Stimulated activated effector memory CD8-positive, alpha-beta T cell treated with anti-CD3 and anti-CD28 coated beads, Interleukin-12 subunit alpha, Interleukin-12 subunit beta, amount 100 ng/mL, for 72 hours (primary cell): ENCODE measurements around the gene FXYD6.
A peak's percentile ranks its signal among the peaks of the same experiment; 100 is the strongest.

Experiments
- ATAC-seq: fragments of 150-1000 bp; cut with Tn5 transposase; 2 replicates; pipeline ENCODE4 v1.10.0; 2021
- DNase-seq, 2 donors: peaks; one replicate each; pipeline ENCODE4 v3.0.0; 2021 to 2022; ENCODE audit warnings: low spot score in 2 of 2
- H3K27ac Mint-ChIP-seq: one replicate; pipeline ENCODE4 v1.8.0; 2022; ENCODE audit warnings: mild to moderate bottlenecking, mixed read lengths
- H3K36me3 Mint-ChIP-seq: one replicate; pipeline ENCODE4 v1.8.0; 2022; ENCODE audit warnings: mild to moderate bottlenecking, mixed read lengths
- H3K4me1 Mint-ChIP-seq: one replicate; pipeline ENCODE4 v1.8.0; 2022; ENCODE audit warnings: mixed read lengths
- H3K4me3 Mint-ChIP-seq: one replicate; pipeline ENCODE4 v1.8.0; 2022; ENCODE audit warnings: mild to moderate bottlenecking, mixed read lengths
- H3K9me3 Mint-ChIP-seq: one replicate; pipeline ENCODE4 v1.8.0; 2022; ENCODE audit warnings: mixed read lengths

The FXYD6 gene

GRCh38 chr11:117903505-117904382 lies 27.3 kb upstream of the FXYD6 start:
- Mint-ChIP-seq H3K36me3 (no peaks in the 10 kb centered on the region), H3K27ac (no peak overlapping the region), H3K4me1 (peaks cover 15% of the 10 kb centered on the region), H3K9me3 (no peaks in the 10 kb centered on the region), H3K4me3 (no peak overlapping the region)
- DNase-seq, result no peak
- ATAC-seq, result no peak

DNA sequence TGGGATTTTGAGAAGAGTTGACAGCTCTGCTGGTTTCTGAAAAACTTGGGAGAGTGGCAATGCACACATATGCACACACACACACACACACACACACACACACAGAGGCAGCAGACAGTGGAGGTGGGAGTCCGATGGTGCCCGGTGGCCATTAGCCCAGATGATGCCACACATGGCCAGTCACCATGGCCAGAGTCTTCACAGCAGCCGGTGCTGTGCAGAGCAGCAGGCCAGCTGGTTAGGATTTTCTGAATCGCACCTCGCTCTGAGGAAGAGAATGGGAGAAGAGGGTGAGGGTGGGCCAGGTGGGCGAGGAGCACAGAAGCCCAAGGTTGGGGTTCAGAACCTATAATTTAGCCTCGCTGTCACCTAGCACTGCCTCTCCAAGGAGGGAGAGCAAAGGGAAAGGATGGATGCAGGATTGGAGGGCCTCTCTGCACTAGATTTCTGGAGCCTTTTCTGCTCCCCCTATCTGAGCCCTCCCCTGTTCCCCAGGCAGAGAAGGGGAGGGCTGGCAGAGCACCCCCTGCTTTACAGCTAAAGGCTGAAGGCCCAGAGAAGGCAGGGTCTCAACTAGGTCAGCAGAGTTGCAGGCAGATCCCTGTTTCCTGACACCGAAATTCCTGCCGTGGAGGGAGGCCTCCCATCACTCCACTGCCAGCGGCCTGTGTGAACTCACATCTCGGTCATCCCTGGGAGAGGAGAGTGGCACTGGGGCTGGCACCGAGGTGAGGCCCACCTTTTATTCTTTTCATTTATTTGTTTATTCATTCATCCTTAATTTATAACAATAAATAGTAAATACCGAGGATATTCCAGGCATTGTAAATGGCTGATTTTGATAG lies 25.8 kb upstream of the FXYD6 start:
- DNase-seq (no peak), ATAC-seq (no peak)
- Mint-ChIP-seq H3K27ac (no peak overlapping the region), H3K4me3 (no peak overlapping the region), H3K36me3 (no peaks in the 10 kb centered on the region), H3K4me1 (peaks cover 6% of the 10 kb centered on the region), H3K9me3 (no peaks in the 10 kb centered on the region)

DNA sequence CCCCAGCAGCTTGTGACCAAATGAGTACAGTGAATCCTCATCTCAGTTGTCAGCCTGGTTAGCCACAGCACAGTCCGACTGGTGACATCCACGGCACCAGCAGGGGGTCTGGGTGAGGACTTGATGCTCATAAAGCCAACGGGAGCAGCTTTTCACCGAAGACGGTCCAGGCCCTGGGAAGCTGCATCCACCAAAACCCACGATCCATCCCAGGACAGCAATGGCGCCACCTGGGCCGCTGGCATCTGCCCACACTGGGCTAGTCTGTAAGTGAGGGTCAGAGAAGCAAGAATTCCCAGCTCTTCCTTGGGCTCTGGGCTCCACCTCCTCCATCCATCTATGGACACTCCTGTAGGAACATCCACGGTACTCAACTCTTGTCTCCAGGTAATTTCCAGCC lies 25.1 kb upstream of the FXYD6 start:
- no peak for DNase-seq
- no peak overlapping the region for H3K4me3 Mint-ChIP-seq
- ATAC-seq, result no peak
- no peaks in the 10 kb centered on the region for H3K9me3 Mint-ChIP-seq
- H3K27ac Mint-ChIP-seq, result no peak overlapping the region
- peaks cover 5% of the 10 kb centered on the region for H3K4me1 Mint-ChIP-seq
- H3K36me3 Mint-ChIP-seq, result no peaks in the 10 kb centered on the region

GRCh38 chr11:117900720-117901440 lies 24.4 kb upstream of the FXYD6 start:
- DNase-seq, result no peak
- Mint-ChIP-seq H3K4me1 (peaks cover 5% of the 10 kb centered on the region), H3K27ac (no peak overlapping the region), H3K9me3 (no peaks in the 10 kb centered on the region), H3K36me3 (no peaks in the 10 kb centered on the region), H3K4me3 (no peak overlapping the region)
- ATAC-seq, result no peak

GRCh38 chr11:117900121-117900648 lies 23.7 kb upstream of the FXYD6 start:
- ATAC-seq (peak; percentile 47), DNase-seq (no peak)
- Mint-ChIP-seq H3K4me3 (no peak overlapping the region), H3K36me3 (no peaks in the 10 kb centered on the region), H3K27ac (no peak overlapping the region), H3K4me1 (peaks cover 5% of the 10 kb centered on the region), H3K9me3 (no peaks in the 10 kb centered on the region)

GRCh38 chr11:117898059-117898458 lies 21.6 kb upstream of the FXYD6 start:
- Mint-ChIP-seq H3K36me3 (no peaks in the 10 kb centered on the region), H3K9me3 (no peaks in the 10 kb centered on the region), H3K4me3 (no peak overlapping the region), H3K27ac (no peak overlapping the region), H3K4me1 (peaks cover 5% of the 10 kb centered on the region)
- DNase-seq, result no peak
- ATAC-seq, result no peak

- Mint-ChIP-seq H3K4me3 (no peak overlapping the region), H3K36me3 (no peaks in the 10 kb centered on the region), H3K27ac (no peak overlapping the region), H3K4me1 (no peaks in the 10 kb centered on the region), H3K9me3 (peaks cover 3% of the 10 kb centered on the region)
- ATAC-seq (no peak), DNase-seq (no peak)
Measured at GRCh38 chr11:117892651-117893050, 16.2 kb upstream of the FXYD6 start.

DNA sequence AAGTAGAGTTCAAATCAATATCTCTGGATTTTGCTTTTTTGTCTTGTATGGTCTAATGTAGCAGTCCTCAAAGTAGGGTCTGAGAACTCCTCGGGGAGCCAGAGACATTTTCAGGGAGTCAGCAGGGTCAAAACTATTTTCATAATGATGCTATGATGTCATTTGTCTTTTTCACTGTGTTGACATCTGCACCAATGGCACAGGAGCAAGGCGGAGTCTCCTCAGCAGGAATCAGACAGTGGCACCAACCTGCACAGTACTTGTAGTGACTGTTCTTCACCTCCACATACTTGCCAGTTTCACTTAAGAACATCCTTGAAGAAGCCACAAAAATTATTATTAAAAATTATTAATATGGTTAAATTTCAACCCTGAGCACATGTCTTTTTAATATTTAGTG lies 14.9 kb upstream of the FXYD6 start:
- H3K36me3 Mint-ChIP-seq, result no peaks in the 10 kb centered on the region
- DNase-seq (no peak), ATAC-seq (no peak)
- H3K9me3 Mint-ChIP-seq, result peaks cover 3% of the 10 kb centered on the region
- no peak overlapping the region for H3K27ac Mint-ChIP-seq
- H3K4me3 Mint-ChIP-seq, result no peak overlapping the region
- no peaks in the 10 kb centered on the region for H3K4me1 Mint-ChIP-seq

- H3K9me3 Mint-ChIP-seq, result peaks cover 3% of the 10 kb centered on the region
- DNase-seq, result no peak
- H3K4me1 Mint-ChIP-seq, result no peaks in the 10 kb centered on the region
- no peaks in the 10 kb centered on the region for H3K36me3 Mint-ChIP-seq
- H3K4me3 Mint-ChIP-seq, result no peak overlapping the region
- no peak overlapping the region for H3K27ac Mint-ChIP-seq
- no peak for ATAC-seq
Measured at GRCh38 chr11:117888139-117888566, 11.7 kb upstream of the FXYD6 start.

DNA sequence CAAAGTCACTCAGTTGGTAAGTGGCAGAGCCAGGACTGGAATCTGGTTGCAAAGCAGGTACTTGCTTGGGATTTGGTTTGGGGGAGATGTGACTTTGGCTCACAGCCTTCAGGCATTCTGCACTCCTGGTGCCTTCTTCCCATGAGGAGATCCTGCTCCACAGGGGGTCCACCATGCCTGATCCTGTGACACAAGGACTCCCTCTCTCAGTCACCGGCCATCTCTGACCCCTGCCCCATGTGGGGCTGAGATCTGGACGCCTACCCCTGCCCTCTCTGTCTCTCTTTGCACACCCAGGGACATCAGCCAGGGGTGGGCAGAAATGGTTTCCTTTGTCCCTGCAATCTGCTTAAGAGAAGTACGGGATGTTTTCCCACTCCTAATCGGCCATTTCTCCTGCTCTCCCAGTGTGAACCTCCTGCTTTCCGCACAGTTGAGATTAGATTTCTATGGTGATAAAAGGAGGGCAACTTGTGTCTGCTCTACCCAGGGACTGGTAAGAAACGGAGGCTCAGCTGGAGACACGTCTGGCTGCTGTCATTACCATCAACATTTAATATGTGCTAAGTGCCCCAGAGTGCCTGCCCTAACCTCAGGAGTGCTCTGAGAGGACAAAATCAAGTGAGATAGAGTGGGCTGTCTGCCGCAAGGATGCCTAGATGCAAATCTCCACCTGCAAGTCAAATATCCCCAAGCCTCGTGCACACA lies 11.1 kb upstream of the FXYD6 start:
- no peaks in the 10 kb centered on the region for H3K4me1 Mint-ChIP-seq
- no peak for DNase-seq
- ATAC-seq, result no peak
- H3K36me3 Mint-ChIP-seq, result no peaks in the 10 kb centered on the region
- peaks cover 3% of the 10 kb centered on the region for H3K9me3 Mint-ChIP-seq
- no peak overlapping the region for H3K27ac Mint-ChIP-seq
- no peak overlapping the region for H3K4me3 Mint-ChIP-seq

GRCh38 chr11:117885777-117886176 lies 9.3 kb upstream of the FXYD6 start:
- no peak for ATAC-seq

DNA sequence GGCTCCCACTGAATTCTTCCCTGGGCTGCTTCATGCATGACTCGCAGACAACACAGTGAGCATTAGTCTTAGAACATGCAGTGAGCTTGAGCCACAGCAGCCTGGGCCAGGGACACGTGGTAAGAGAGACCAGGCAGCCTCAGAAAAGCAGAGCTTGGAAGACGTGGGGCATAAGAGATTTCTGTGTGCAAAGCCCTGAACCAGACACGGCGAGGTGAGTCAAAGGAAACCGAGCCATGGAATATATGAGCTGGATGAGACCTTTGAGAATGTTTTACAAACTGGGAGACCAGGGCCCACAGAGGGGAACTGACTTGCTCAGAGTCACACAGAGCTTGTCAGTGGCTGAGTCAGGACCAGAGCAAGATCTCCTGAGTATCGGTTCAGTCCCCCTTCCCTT lies 8.5 kb upstream of the FXYD6 start:
- H3K4me3 Mint-ChIP-seq, result no peak overlapping the region
- H3K27ac Mint-ChIP-seq, result no peak overlapping the region
- no peak for DNase-seq
- no peaks in the 10 kb centered on the region for H3K36me3 Mint-ChIP-seq
- H3K9me3 Mint-ChIP-seq, result peaks cover 3% of the 10 kb centered on the region
- ATAC-seq, result peak; percentile 78
- no peaks in the 10 kb centered on the region for H3K4me1 Mint-ChIP-seq

More at GRCh38 chr11:117885777-117886176, 9.3 kb upstream of the FXYD6 start:
- no peak for DNase-seq
- Mint-ChIP-seq H3K9me3 (peaks cover 3% of the 10 kb centered on the region), H3K4me1 (no peaks in the 10 kb centered on the region), H3K36me3 (no peaks in the 10 kb centered on the region), H3K4me3 (no peak overlapping the region), H3K27ac (no peak overlapping the region)

DNA sequence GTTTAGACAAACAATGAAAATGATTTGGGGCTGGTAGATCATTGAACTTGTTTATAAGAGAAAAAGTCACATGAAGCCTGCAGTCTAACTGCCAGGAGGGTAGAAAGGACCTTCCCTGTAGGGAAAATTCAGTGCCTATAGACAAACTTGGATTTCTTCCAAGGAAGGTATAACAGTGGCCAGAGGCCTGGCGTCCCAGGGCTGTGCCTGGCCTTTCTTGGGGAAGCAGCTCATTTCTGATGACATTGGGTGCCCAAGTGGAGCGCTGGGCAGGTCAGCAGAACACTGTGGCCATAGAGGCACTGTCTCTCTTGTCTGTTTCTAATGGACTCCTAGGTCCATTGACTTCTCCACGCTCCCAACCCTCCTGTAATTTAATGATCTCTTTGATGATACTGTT lies 6.6 kb upstream of the FXYD6 start:
- no peaks in the 10 kb centered on the region for H3K9me3 Mint-ChIP-seq
- ATAC-seq (no peak), DNase-seq (no peak)
- H3K27ac Mint-ChIP-seq, result no peak overlapping the region
- H3K36me3 Mint-ChIP-seq, result no peaks in the 10 kb centered on the region
- no peak overlapping the region for H3K4me3 Mint-ChIP-seq
- H3K4me1 Mint-ChIP-seq, result no peaks in the 10 kb centered on the region

GRCh38 chr11:117882311-117882905 lies 6.0 kb upstream of the FXYD6 start:
- Mint-ChIP-seq H3K4me3 (no peak overlapping the region), H3K36me3 (no peaks in the 10 kb centered on the region)
- no peak for ATAC-seq

More at GRCh38 chr11:117882311-117882905, 6.0 kb upstream of the FXYD6 start:
- Mint-ChIP-seq H3K27ac (no peak overlapping the region), H3K4me1 (no peaks in the 10 kb centered on the region), H3K9me3 (no peaks in the 10 kb centered on the region)
- DNase-seq, result no peak
